HEK293 (cell line): ENCODE measurements around the gene STARD3.

Source experiments
- HOXA7 ChIP-seq: sonication (generic); formaldehyde crosslinking; IDR thresholded peaks from 2 replicates; pipeline ENCODE4 v1.8.1; 2022; ENCODE audit warnings: missing genetic modification reagents, borderline replicate concordance
- IKZF3 ChIP-seq: fragments of 450-650 bp; IDR thresholded peaks from 2 replicates; pipeline ENCODE4 v1.5.0; 2018; ENCODE audit warnings: missing biosample characterization, mild to moderate bottlenecking, missing genetic modification characterization, moderate library complexity
- KLF10 ChIP-seq: fragments of 450-650 bp; IDR thresholded peaks from 2 replicates; pipeline ENCODE4 v1.5.1; 2018; ENCODE audit warnings: missing biosample characterization, mild to moderate bottlenecking, missing genetic modification characterization
- KLF7 ChIP-seq: fragments of 450-650 bp; formaldehyde crosslinking; IDR thresholded peaks from 2 replicates; pipeline ENCODE4 v1.5.1; 2016; ENCODE audit warnings: missing biosample characterization, missing genetic modification characterization, borderline replicate concordance
- REST ChIP-seq: fragments of 450-650 bp; formaldehyde crosslinking; IDR thresholded peaks from 2 replicates; pipeline ENCODE4 v1.5.1; 2016; ENCODE audit warnings: missing biosample characterization, missing genetic modification characterization
- TRIM28 ChIP-seq: IDR thresholded peaks from 2 replicates; pipeline ENCODE4 v1.6.1; 2011; ENCODE audit warnings: low read length, control low read depth, borderline replicate concordance
- YY1 ChIP-seq: fragments of 450-650 bp; formaldehyde crosslinking; IDR thresholded peaks from 2 replicates; pipeline ENCODE4 v1.5.1; 2018; ENCODE audit warnings: missing biosample characterization, missing genetic modification characterization
- ZBTB1 ChIP-seq: fragments of 450-650 bp; formaldehyde crosslinking; IDR thresholded peaks from 2 replicates; pipeline ENCODE4 v1.5.1; 2016; ENCODE audit warnings: missing biosample characterization, missing genetic modification characterization
- ZBTB48 ChIP-seq: fragments of 450-650 bp; formaldehyde crosslinking; IDR thresholded peaks from 2 replicates; pipeline ENCODE4 v1.5.1; 2016; ENCODE audit warnings: missing biosample characterization, missing genetic modification characterization
- ZNF10 ChIP-seq: fragments of 450-650 bp; formaldehyde crosslinking; IDR thresholded peaks from 2 replicates; pipeline ENCODE4 v1.5.1; 2017; ENCODE audit warnings: missing biosample characterization, missing genetic modification characterization
- ZNF133 ChIP-seq: fragments of 450-650 bp; formaldehyde crosslinking; IDR thresholded peaks from 2 replicates; pipeline ENCODE4 v1.5.1; 2016; ENCODE audit warnings: missing biosample characterization, missing genetic modification characterization
- ZNF146 ChIP-seq: fragments of 450-650 bp; formaldehyde crosslinking; IDR thresholded peaks from 2 replicates; pipeline ENCODE4 v1.5.1; 2016; ENCODE audit warnings: missing biosample characterization, missing genetic modification characterization
- ZNF155 ChIP-seq: fragments of 450-650 bp; formaldehyde crosslinking; IDR thresholded peaks from 2 replicates; pipeline ENCODE4 v1.5.1; 2016; ENCODE audit warnings: missing biosample characterization, missing genetic modification characterization
- ZNF18 ChIP-seq: fragments of 450-650 bp; formaldehyde crosslinking; IDR thresholded peaks from 2 replicates; pipeline ENCODE4 v1.5.1; 2016; ENCODE audit warnings: missing biosample characterization, missing genetic modification characterization
- ZNF248 ChIP-seq: fragments of 450-650 bp; formaldehyde crosslinking; IDR thresholded peaks from 2 replicates; pipeline ENCODE4 v1.5.1; 2017; ENCODE audit warnings: missing biosample characterization, missing genetic modification characterization
- ZNF266 ChIP-seq: fragments of 450-650 bp; formaldehyde crosslinking; IDR thresholded peaks from 2 replicates; pipeline ENCODE4 v1.5.1; 2016; ENCODE audit warnings: missing biosample characterization, missing genetic modification characterization, low read depth
- ZNF280C ChIP-seq: fragments of 450-650 bp; formaldehyde crosslinking; IDR thresholded peaks from 2 replicates; pipeline ENCODE4 v1.5.1; 2016; ENCODE audit warnings: missing biosample characterization, missing genetic modification characterization
- ZNF488 ChIP-seq: fragments of 450-650 bp; formaldehyde crosslinking; IDR thresholded peaks from 2 replicates; pipeline ENCODE4 v1.5.1; 2016; ENCODE audit warnings: missing biosample characterization, missing genetic modification characterization
- ZNF529 ChIP-seq: fragments of 450-650 bp; formaldehyde crosslinking; IDR thresholded peaks from 2 replicates; pipeline ENCODE4 v1.5.1; 2017; ENCODE audit warnings: missing genetic modification characterization, missing biosample characterization; ENCODE audit not compliant: insufficient replicate concordance
- ZNF692 ChIP-seq: fragments of 450-650 bp; formaldehyde crosslinking; IDR thresholded peaks from 2 replicates; pipeline ENCODE4 v1.5.1; 2016; ENCODE audit warnings: missing biosample characterization, missing genetic modification characterization
- ZNF704 ChIP-seq: fragments of 450-650 bp; formaldehyde crosslinking; IDR thresholded peaks from 2 replicates; pipeline ENCODE4 v1.5.1; 2016; ENCODE audit warnings: missing biosample characterization, missing genetic modification characterization
- ZNF747 ChIP-seq: fragments of 450-650 bp; formaldehyde crosslinking; IDR thresholded peaks from 2 replicates; pipeline ENCODE4 v1.5.1; 2016; ENCODE audit warnings: missing biosample characterization, missing genetic modification characterization
- ZNF768 ChIP-seq: fragments of 450-650 bp; formaldehyde crosslinking; IDR thresholded peaks from 2 replicates; pipeline ENCODE4 v1.5.1; 2018; ENCODE audit warnings: missing biosample characterization, mild to moderate bottlenecking, missing genetic modification characterization
- ZSCAN23 ChIP-seq: fragments of 450-650 bp; formaldehyde crosslinking; IDR thresholded peaks from 2 replicates; pipeline ENCODE4 v1.5.1; 2016; ENCODE audit warnings: missing biosample characterization, missing genetic modification characterization
- TF ChIP-seq, protein P1 (sequence below): fragments of 450-650 bp; formaldehyde crosslinking; IDR thresholded peaks from 2 replicates; pipeline ENCODE4 v1.5.1; 2016; ENCODE audit warnings: missing biosample characterization, missing genetic modification characterization

Gene STARD3

DNA sequence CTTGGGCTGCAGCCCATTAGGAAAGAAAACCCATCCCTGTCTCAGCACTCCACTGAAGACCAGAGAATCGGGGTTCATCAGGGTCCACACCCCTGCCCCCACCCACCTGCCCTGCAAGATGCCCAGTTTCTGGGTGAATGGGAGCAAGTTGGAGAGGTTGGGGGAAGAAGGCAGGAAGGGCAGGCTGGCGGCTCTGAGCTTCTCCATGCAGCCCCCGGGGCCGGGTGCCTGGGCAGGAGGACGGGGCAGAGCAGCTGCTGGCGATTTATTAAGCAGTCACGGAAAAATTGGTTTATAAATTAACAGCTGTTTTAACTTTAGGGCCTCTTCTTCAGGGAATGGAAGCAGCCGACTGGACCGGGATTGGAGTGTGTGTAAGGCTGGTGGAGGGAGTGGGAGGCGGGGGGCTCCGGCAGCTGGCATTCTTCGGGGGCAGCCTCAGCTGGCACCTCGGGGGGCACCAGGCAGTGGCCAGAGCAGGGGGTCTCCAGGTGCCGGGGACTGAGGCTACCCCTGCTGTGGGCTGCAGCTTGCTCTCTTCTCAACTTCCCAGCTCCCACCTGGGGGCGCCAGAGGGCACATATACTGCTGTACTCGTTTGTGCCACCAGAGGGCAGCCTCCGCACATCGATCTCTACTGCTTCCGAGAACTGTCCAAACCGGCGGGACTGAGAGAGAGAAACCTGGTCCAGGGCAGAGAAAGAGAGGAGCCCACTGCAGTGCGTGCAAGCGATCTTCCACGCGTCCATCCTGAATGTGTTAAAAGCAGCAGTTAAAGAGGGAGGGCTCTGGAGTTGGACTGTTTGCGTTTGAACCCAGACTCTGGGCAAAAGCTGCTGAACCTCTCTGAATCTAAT is 15.2 kb upstream of the STARD3 start (continued):
- no peak for TF ChIP-seq ZNF248 (tag by site-specific recombination)
- no peak for TF ChIP-seq ZNF768 (tag by site-specific recombination)
- TF ChIP-seq YY1 (tag by site-specific recombination), result no peak
- no peak for TF ChIP-seq TRIM28
- TF ChIP-seq, protein P1, sequence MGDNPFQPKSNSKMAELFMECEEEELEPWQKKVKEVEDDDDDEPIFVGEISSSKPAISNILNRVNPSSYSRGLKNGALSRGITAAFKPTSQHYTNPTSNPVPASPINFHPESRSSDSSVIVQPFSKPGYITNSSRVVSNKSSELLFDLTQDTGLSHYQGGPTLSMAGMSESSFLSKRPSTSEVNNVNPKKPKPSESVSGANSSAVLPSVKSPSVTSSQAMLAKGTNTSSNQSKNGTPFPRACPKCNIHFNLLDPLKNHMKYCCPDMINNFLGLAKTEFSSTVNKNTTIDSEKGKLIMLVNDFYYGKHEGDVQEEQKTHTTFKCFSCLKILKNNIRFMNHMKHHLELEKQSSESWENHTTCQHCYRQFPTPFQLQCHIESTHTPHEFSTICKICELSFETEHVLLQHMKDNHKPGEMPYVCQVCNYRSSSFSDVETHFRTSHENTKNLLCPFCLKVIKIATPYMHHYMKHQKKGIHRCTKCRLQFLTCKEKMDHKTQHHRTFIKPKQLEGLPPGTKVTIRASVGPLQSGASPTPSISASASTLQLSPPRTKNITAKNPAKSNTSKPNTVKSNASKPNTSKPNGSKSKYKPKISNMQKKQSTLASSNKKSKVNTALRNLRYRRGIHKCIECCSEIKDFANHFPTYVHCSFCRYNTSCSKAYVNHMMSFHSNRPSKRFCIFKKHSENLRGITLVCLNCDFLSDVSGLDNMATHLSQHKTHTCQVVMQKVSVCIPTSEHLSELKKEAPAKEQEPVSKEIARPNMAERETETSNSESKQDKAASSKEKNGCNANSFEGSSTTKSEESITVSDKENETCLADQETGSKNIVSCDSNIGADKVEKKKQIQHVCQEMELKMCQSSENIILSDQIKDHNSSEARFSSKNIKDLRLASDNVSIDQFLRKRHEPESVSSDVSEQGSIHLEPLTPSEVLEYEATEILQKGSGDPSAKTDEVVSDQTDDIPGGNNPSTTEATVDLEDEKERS, result no peak
- no peak for TF ChIP-seq KLF7 (tag by site-specific recombination)
- peak; percentile 95 for TF ChIP-seq REST (tag by site-specific recombination)
- TF ChIP-seq ZNF529 (tag by site-specific recombination), result no peak
- TF ChIP-seq ZNF747 (tag by site-specific recombination), result no peak
- no peak for TF ChIP-seq ZNF155 (tag by site-specific recombination)
- no peak for TF ChIP-seq ZNF704 (tag by site-specific recombination)
- TF ChIP-seq ZNF146 (tag by site-specific recombination), result no peak
- no peak for TF ChIP-seq ZBTB1 (tag by site-specific recombination)
- TF ChIP-seq HOXA7 (CRISPR knock-in tag), result no peak
- TF ChIP-seq ZNF133, result no peak
- no peak for TF ChIP-seq ZNF266 (tag by site-specific recombination)
- no peak for TF ChIP-seq ZNF280C
- no peak for TF ChIP-seq ZBTB48
- TF ChIP-seq KLF10 (tag by site-specific recombination), result no peak; the same call in 1 of the 2 replicates
- TF ChIP-seq ZNF18 (tag by site-specific recombination), result no peak
- TF ChIP-seq ZNF692 (tag by site-specific recombination), result 0 out of 2 replicates have a peak, but pooled peaks have one; percentile 41
- TF ChIP-seq ZSCAN23, result no peak
- no peak for TF ChIP-seq ZNF488
- 0 out of 2 replicates have a peak, but pooled peaks have one; percentile 14 for TF ChIP-seq ZNF10 (tag by site-specific recombination)
- no peak for TF ChIP-seq IKZF3
